HepG2 (cell line): Measurements from ENCODE around the gene TLCD3B. TPM values are rescaled to one million over a fixed set of nuclear protein-coding genes. Genes with fewer than 3 reads are reported as not detected.

Source experiments
- ARNT ChIP-seq: fragments of 450-650 bp; IDR thresholded peaks from 2 replicates; pipeline ENCODE4 v1.6.1; 2017
- ATM ChIP-seq: fragments of 450-650 bp; IDR thresholded peaks from 2 replicates; pipeline ENCODE4 v1.7.1; 2017; ENCODE audit warnings: mild to moderate bottlenecking, borderline replicate concordance
- CBX2 ChIP-seq, 2 experiments: fragments of 200-600 bp in 1 of 2; sonication (generic); formaldehyde crosslinking in 1 of 2; IDR thresholded peaks; 2 replicates each; pipeline versions ENCODE4 v1.7.0 to v1.8.1; 2018 to 2022; ENCODE audit warnings: low read depth in 2 of 2, low read length in 1 of 2, mild to moderate bottlenecking in 1 of 2, missing genetic modification reagents in 1 of 2
- ELF4 ChIP-seq: sonication (generic); formaldehyde crosslinking; IDR thresholded peaks from 2 replicates; pipeline ENCODE4 v1.5.0; 2020; ENCODE audit warnings: missing genetic modification reagents, mild to moderate bottlenecking, moderate library complexity, borderline replicate concordance
- GATAD1 ChIP-seq: IDR thresholded peaks from 2 replicates; pipeline ENCODE4 v1.6.1; 2016; ENCODE audit warnings: missing genetic modification reagents, missing compliant biosample characterization
- MAF1 ChIP-seq: sonication (generic); formaldehyde crosslinking; IDR thresholded peaks from 2 replicates; pipeline ENCODE4 v1.5.0; 2020; ENCODE audit warnings: missing genetic modification reagents, borderline replicate concordance
- MAX ChIP-seq: IDR thresholded peaks from 2 replicates; pipeline ENCODE4 v1.6.1; 2012; ENCODE audit warnings: inconsistent platforms
- MNT ChIP-seq: fragments of 450-650 bp; IDR thresholded peaks from 2 replicates; pipeline ENCODE4 v1.6.1; 2016
- NAIF1 ChIP-seq: sonication (generic); formaldehyde crosslinking; IDR thresholded peaks from 2 replicates; pipeline ENCODE4 v1.5.0; 2020; ENCODE audit warnings: mild to moderate bottlenecking, missing genetic modification reagents, borderline replicate concordance
- NONO ChIP-seq, 2 experiments: fragments of 450-650 bp in 1 of 2; sonication (generic) in 1 of 2; formaldehyde crosslinking in 1 of 2; IDR thresholded peaks in 1 of 2; conservative IDR thresholded peaks in 1 of 2; 2 replicates each; pipeline versions ENCODE4 v1.6.1 to v1.8.0; 2017 to 2022; ENCODE audit warnings: mild to moderate bottlenecking in 1 of 2, missing genetic modification reagents in 1 of 2, moderate library complexity in 1 of 2
- NR1H2 ChIP-seq: sonication (generic); formaldehyde crosslinking; IDR thresholded peaks from 2 replicates; pipeline ENCODE4 v1.8.1; 2022; ENCODE audit warnings: low read depth, missing genetic modification reagents, borderline replicate concordance
- PHF20 ChIP-seq: sonication (generic); formaldehyde crosslinking; IDR thresholded peaks from 2 replicates; pipeline ENCODE4 v1.5.0; 2020; ENCODE audit warnings: mild to moderate bottlenecking, missing genetic modification reagents
- RFXAP ChIP-seq: sonication (generic); formaldehyde crosslinking; IDR thresholded peaks from 2 replicates; pipeline ENCODE4 v1.4.0; 2020; ENCODE audit warnings: missing genetic modification reagents, borderline replicate concordance
- RXRB ChIP-seq: IDR thresholded peaks from 2 replicates; pipeline ENCODE4 v1.6.1; 2016; ENCODE audit warnings: borderline replicate concordance, missing genetic modification reagents, missing compliant biosample characterization
- SIX4 ChIP-seq: sonication (generic); formaldehyde crosslinking; IDR thresholded peaks from 2 replicates; pipeline ENCODE4 v1.4.0; 2020; ENCODE audit warnings: missing genetic modification reagents
- SNAPC2 ChIP-seq: sonication (generic); formaldehyde crosslinking; IDR thresholded peaks from 2 replicates; pipeline ENCODE4 v1.8.1; 2022; ENCODE audit warnings: mild to moderate bottlenecking, missing genetic modification reagents
- XBP1 ChIP-seq: sonication (generic); formaldehyde crosslinking; IDR thresholded peaks from 2 replicates; pipeline ENCODE4 v1.5.0; 2020; ENCODE audit warnings: missing genetic modification reagents
- ZBTB43 ChIP-seq: sonication (generic); formaldehyde crosslinking; conservative IDR thresholded peaks from 2 replicates; pipeline ENCODE4 v1.4.0; 2020; ENCODE audit warnings: missing genetic modification reagents
- ZFP36L2 ChIP-seq: sonication (generic); formaldehyde crosslinking; IDR thresholded peaks from 2 replicates; pipeline ENCODE4 v1.4.0; 2020; ENCODE audit warnings: missing genetic modification reagents
- ZNF441 ChIP-seq: sonication (generic); formaldehyde crosslinking; IDR thresholded peaks from 2 replicates; pipeline ENCODE4 v1.7.0; 2021; ENCODE audit warnings: missing genetic modification reagents, borderline replicate concordance
- ZNF546 ChIP-seq: sonication (generic); formaldehyde crosslinking; conservative IDR thresholded peaks from 2 replicates; pipeline ENCODE4 v1.8.1; 2023; ENCODE audit warnings: mild to moderate bottlenecking, missing genetic modification reagents
- ZNF547 ChIP-seq: sonication (generic); formaldehyde crosslinking; IDR thresholded peaks from 2 replicates; pipeline ENCODE4 v1.5.1; 2020; ENCODE audit warnings: mild to moderate bottlenecking, missing genetic modification reagents
- ZNF556 ChIP-seq: sonication (generic); formaldehyde crosslinking; IDR thresholded peaks from 2 replicates; pipeline ENCODE4 v1.4.0; 2020; ENCODE audit warnings: mild to moderate bottlenecking, missing genetic modification reagents, borderline replicate concordance
- ZNF766 ChIP-seq: sonication (generic); formaldehyde crosslinking; IDR thresholded peaks from 2 replicates; pipeline ENCODE4 v1.5.0; 2020; ENCODE audit warnings: missing genetic modification reagents, borderline replicate concordance
- polyA plus RNA-seq, 8 experiments: library from polyadenylated mRNA; depleted of rRNA in 3 of 8; stranded (reverse) in 7 of 8; unstranded in 1 of 8; fragments of >200 nt; fragmentation: Illumina TruSeq in 4 of 8; extraction: Trizol in 4 of 8; gene quantifications; 2 replicates each; pipeline versions ENCODE4 v1.2.1 to v1.2.3, GENCODE V29; 2011 to 2016; ENCODE audit warnings: low read depth in 4 of 8, missing spikeins in 1 of 8, mixed read lengths in 1 of 8; ENCODE audit not compliant: insufficient read depth in 1 of 8
- total RNA-seq, 5 experiments: library from RNA; depleted of rRNA; stranded (reverse); fragments of >200 nt; fragmentation: Illumina TruSeq; extraction: Trizol; gene quantifications; 2 replicates each; pipeline ENCODE4 v1.2.3, GENCODE V29; 2016; ENCODE audit warnings: low read depth in 1 of 5

The TLCD3B gene
- total and polyA plus RNA-seq, 2 of the 13 experiments (the other 11 are each of a cell fraction or from before 2014, with no cell fraction given): not detected

DNA sequence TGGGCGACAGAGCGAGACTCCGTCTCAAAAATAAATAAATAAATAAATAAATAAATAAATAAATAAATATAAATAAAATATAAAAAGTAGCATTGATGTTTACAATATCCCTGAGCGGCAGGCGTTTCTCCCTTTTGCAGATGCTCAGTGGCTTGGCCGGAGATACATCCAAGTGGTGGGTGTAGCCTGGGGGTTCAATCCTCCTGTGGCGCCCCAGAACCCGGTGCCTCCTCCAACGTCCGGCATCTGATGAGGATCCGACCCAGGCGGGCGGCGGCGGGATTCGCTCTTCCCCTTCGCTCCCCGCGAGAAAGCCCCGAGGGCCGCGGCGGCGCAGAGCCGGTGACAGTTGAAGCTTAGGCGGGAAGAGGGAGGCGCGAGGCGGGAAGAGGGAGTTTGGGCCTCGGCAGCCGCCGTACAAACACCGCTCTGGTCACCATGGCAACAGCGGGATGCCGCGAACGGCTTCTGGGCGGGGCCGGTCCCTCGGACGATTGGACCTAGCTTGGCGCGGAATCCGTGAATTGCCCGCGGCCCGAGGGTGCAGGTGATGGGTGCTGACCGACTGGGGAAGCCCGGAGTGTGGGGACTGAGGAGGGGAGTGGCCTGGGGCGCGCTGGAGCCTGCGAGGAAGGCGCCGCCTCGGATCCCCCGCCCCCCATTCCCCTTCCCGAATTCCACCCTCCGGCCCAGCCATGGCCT, 21.8 kb upstream of the TLCD3B start (continued):
- TF ChIP-seq GATAD1 (CRISPR knock-in tag): peak; percentile 91
- peak; percentile 79; the same call in 1 of the 2 replicates for TF ChIP-seq ELF4 (CRISPR knock-in tag)
- peak; percentile 94 for TF ChIP-seq ZNF766 (CRISPR knock-in tag)
- peak; percentile 97 for TF ChIP-seq RFXAP (CRISPR knock-in tag)
- peak; percentile 100 for TF ChIP-seq MAX
- TF ChIP-seq ZNF441 (CRISPR knock-in tag): peak; percentile 65; the same call in 1 of the 2 replicates
- TF ChIP-seq ATM: no peak
- TF ChIP-seq NR1H2 (CRISPR knock-in tag): peak; percentile 64; the same call in 1 of the 2 replicates
- TF ChIP-seq RXRB (CRISPR knock-in tag): peak; percentile 78
- peak; percentile 86 for TF ChIP-seq PHF20 (CRISPR knock-in tag)
- peak; percentile 82; the same call in 1 of the 2 replicates for TF ChIP-seq ZNF556 (CRISPR knock-in tag)
- TF ChIP-seq MAF1: no peak; the same call in 1 of the 2 replicates
- TF ChIP-seq MNT: 0 out of 2 replicates have a peak, but pooled peaks have one; percentile 20
- peak; percentile 81 for TF ChIP-seq ZBTB43 (CRISPR knock-in tag)
- TF ChIP-seq SNAPC2 (CRISPR knock-in tag): peak; percentile 95
- no peak for TF ChIP-seq XBP1 (CRISPR knock-in tag)
- peak; percentile 83 for TF ChIP-seq SIX4 (CRISPR knock-in tag)
- peak; percentile 92 for TF ChIP-seq NAIF1 (CRISPR knock-in tag)
- no peak; the same call in 1 of the 2 replicates for TF ChIP-seq ZNF546
- TF ChIP-seq CBX2 (IDR thresholded peaks at IDR 0.05; ENCODE audit: low read depth, low read length): no peak
- peak; percentile 87; the same call in 1 of the 2 replicates for TF ChIP-seq CBX2 (CRISPR knock-in tag; IDR thresholded peaks at IDR 0.05; ENCODE audit: low read depth)
- no peak for TF ChIP-seq NONO (IDR thresholded peaks at IDR 0.05)
- TF ChIP-seq NONO (CRISPR knock-in tag; conservative IDR thresholded peaks at IDR 0.05): peak; percentile 98
- peak; percentile 97 for TF ChIP-seq ZNF547 (CRISPR knock-in tag)
- TF ChIP-seq ARNT: no peak
- TF ChIP-seq ZFP36L2 (CRISPR knock-in tag): peak; percentile 90; the same call in 1 of the 2 replicates
